ENCODE measurements around the gene ADAMTS2. TPM values are rescaled to one million over a fixed set of nuclear protein-coding genes. Genes with fewer than 3 reads are reported as not detected.

ADAMTS2 gene
- polyA plus RNA-seq, 1 experiment, result 129 TPM

GRCh38 chr5:179165421-179166170, 179.7 kb downstream of the ADAMTS2 start:
- ChIA-PET POLR2A (no interaction called here), CTCF (interaction anchor here (0.7 to 8.0 kb wide), 12 partner anchors 10 to 330 kb away, joined by 3 to 75 read pairs (median 8); partner anchors contain the start of gene ADAMTS2)
- H3K36me3 ChIP-seq (ENCODE audit: control insufficient read depth, insufficient read depth, low read length), result peaks cover 30% of the 10 kb centered on the region
- no peak for TF ChIP-seq CTCF (IDR thresholded peaks at IDR 0.05; ENCODE audit: insufficient read depth, low read depth, low read length)
- no peak for DNase-seq (ENCODE audit: low read depth)
- H3K4me3 ChIP-seq (ENCODE audit: low read depth, low read length), result no peak overlapping the region
- no peaks in the 10 kb centered on the region for H3K27me3 ChIP-seq (ENCODE audit: control insufficient read depth, insufficient read depth, low read length)

- ChIA-PET POLR2A (no interaction called here), CTCF (interaction anchor here (0.7 to 8.0 kb wide), 9 partner anchors 11 to 331 kb away, joined by 3 to 75 read pairs (median 7); partner anchors contain the start of gene ADAMTS2)
- Histone ChIP-seq H3K36me3 (ENCODE audit: control insufficient read depth, insufficient read depth, low read length) (peaks cover 30% of the 10 kb centered on the region), H3K27me3 (ENCODE audit: control insufficient read depth, insufficient read depth, low read length) (no peaks in the 10 kb centered on the region), H3K4me3 (ENCODE audit: low read depth, low read length) (no peak overlapping the region)
- DNase-seq (ENCODE audit: low read depth), result no peak
- TF ChIP-seq CTCF (IDR thresholded peaks at IDR 0.05; ENCODE audit: insufficient read depth, low read depth, low read length), result no peak
Measured at GRCh38 chr5:179164331-179165311, 180.6 kb downstream of the ADAMTS2 start.

- CTCF ChIA-PET, result interaction anchor here (1.0 to 8.0 kb wide), 4 partner anchors 97 to 241 kb away, joined by 3 to 75 read pairs (median 4); partner anchors contain the start of gene ADAMTS2
- DNase-seq (ENCODE audit: low read depth), result no peak
- Histone ChIP-seq H3K36me3 (ENCODE audit: control insufficient read depth, insufficient read depth, low read length) (peaks cover 28% of the 10 kb centered on the region), H3K4me3 (ENCODE audit: low read depth, low read length) (no peak overlapping the region), H3K27me3 (ENCODE audit: control insufficient read depth, insufficient read depth, low read length) (no peaks in the 10 kb centered on the region)
- POLR2A ChIA-PET, result no interaction called here
- no peak for TF ChIP-seq CTCF (IDR thresholded peaks at IDR 0.05; ENCODE audit: insufficient read depth, low read depth, low read length)
Measured at GRCh38 chr5:179163236-179164155, 181.8 kb downstream of the ADAMTS2 start.

GRCh38 chr5:179162351-179163235, 182.7 kb downstream of the ADAMTS2 start:
- Histone ChIP-seq H3K27me3 (ENCODE audit: control insufficient read depth, insufficient read depth, low read length) (no peaks in the 10 kb centered on the region), H3K4me3 (ENCODE audit: low read depth, low read length) (no peak overlapping the region), H3K36me3 (ENCODE audit: control insufficient read depth, insufficient read depth, low read length) (peaks cover 28% of the 10 kb centered on the region)
- no peak for TF ChIP-seq CTCF (IDR thresholded peaks at IDR 0.05; ENCODE audit: insufficient read depth, low read depth, low read length)
- POLR2A ChIA-PET, result no interaction called here
- CTCF ChIA-PET, result interaction anchor here (2.0 kb wide), 1 partner anchor 242 kb away, joined by 4 read pairs; no protein-coding TSS in a partner anchor
- no peak for DNase-seq (ENCODE audit: low read depth)
